HL-60 (cell line): ENCODE measurements around the gene SDE2.

Experiments
- CTCF ChIP-seq: IDR thresholded peaks from one replicate; pipeline ENCODE4 v1.5.1; 2011; ENCODE audit warnings: low read length, control low read depth, inconsistent platforms; ENCODE audit not compliant: insufficient read depth
- POLR2AphosphoS5 ChIP-seq: IDR thresholded peaks from 2 replicates; pipeline ENCODE4 v1.6.1; 2012; ENCODE audit warnings: low read depth
- SPI1 ChIP-seq: IDR thresholded peaks from 2 replicates; pipeline ENCODE4 v1.6.1; 2012; ENCODE audit warnings: low read depth, mild to moderate bottlenecking, borderline replicate concordance

GRCh38 chr1:225965231-225965630, 33.9 kb downstream of the SDE2 start:
- TF ChIP-seq SPI1 (no peak), CTCF (no peak), POLR2AphosphoS5 (no peak)
